HepG2 (cell line): Measurements from ENCODE around the gene SPHK1. TPM values are rescaled to one million over a fixed set of nuclear protein-coding genes. Genes with fewer than 3 reads are reported as not detected.

Experiments
- ARID3A ChIP-seq: IDR thresholded peaks from 2 replicates; pipeline ENCODE4 v1.6.1; 2012; ENCODE audit warnings: low read depth, low read length, improper control_type of control experiment
- ESRRA ChIP-seq: sonication (generic); formaldehyde crosslinking; IDR thresholded peaks from 2 replicates; pipeline ENCODE4 v1.5.1; 2020; ENCODE audit warnings: mild to moderate bottlenecking, low read depth, missing genetic modification reagents
- FOXO1 ChIP-seq: sonication (generic); formaldehyde crosslinking; IDR thresholded peaks from 2 replicates; pipeline ENCODE4 v1.4.0; 2020; ENCODE audit warnings: missing genetic modification reagents
- HMGA1 ChIP-seq: sonication (generic); formaldehyde crosslinking; conservative IDR thresholded peaks from 2 replicates; pipeline ENCODE4 v1.4.0; 2020; ENCODE audit warnings: missing genetic modification reagents
- KDM2A ChIP-seq: sonication (generic); formaldehyde crosslinking; IDR thresholded peaks from 2 replicates; pipeline ENCODE4 v1.4.0; 2020; ENCODE audit warnings: low read depth, missing genetic modification reagents, borderline replicate concordance
- KDM5A ChIP-seq: fragments of 200-600 bp; sonication (generic); IDR thresholded peaks from 2 replicates; pipeline ENCODE4 v1.7.0; 2018; ENCODE audit warnings: antibody characterized with exemption, mild to moderate bottlenecking, low read length, borderline replicate concordance
- KLF13 ChIP-seq: sonication (generic); formaldehyde crosslinking; IDR thresholded peaks from 2 replicates; pipeline ENCODE4 v1.4.0; 2020; ENCODE audit warnings: mild to moderate bottlenecking, missing genetic modification reagents
- KLF6 ChIP-seq: IDR thresholded peaks from 2 replicates; pipeline ENCODE4 v1.8.0; 2016; ENCODE audit warnings: missing biosample characterization, missing genetic modification reagents
- KMT2B ChIP-seq: IDR thresholded peaks from 2 replicates; pipeline ENCODE4 v1.6.1; 2016; ENCODE audit warnings: missing genetic modification reagents, missing compliant biosample characterization
- LBX2 ChIP-seq: sonication (generic); formaldehyde crosslinking; IDR thresholded peaks from 2 replicates; pipeline ENCODE4 v1.5.0; 2020; ENCODE audit warnings: missing genetic modification reagents, mild to moderate bottlenecking, borderline replicate concordance
- NCOA1 ChIP-seq: sonication (generic); formaldehyde crosslinking; IDR thresholded peaks from 2 replicates; pipeline ENCODE4 v1.9.0; 2021; ENCODE audit warnings: missing genetic modification reagents
- PHB2 ChIP-seq: fragments of 450-650 bp; IDR thresholded peaks from 2 replicates; pipeline ENCODE4 v1.6.1; 2018; ENCODE audit not compliant: partially characterized antibody
- RORA ChIP-seq: sonication (generic); formaldehyde crosslinking; IDR thresholded peaks from 2 replicates; pipeline ENCODE4 v1.5.0; 2020; ENCODE audit warnings: mild to moderate bottlenecking, missing genetic modification reagents, moderate library complexity
- SCMH1 ChIP-seq: sonication (generic); formaldehyde crosslinking; IDR thresholded peaks from 2 replicates; pipeline ENCODE4 v1.9.0; 2021; ENCODE audit warnings: missing genetic modification reagents, mild to moderate bottlenecking, borderline replicate concordance
- SIX4 ChIP-seq: sonication (generic); formaldehyde crosslinking; IDR thresholded peaks from 2 replicates; pipeline ENCODE4 v1.4.0; 2020; ENCODE audit warnings: missing genetic modification reagents
- SMAD1 ChIP-seq: sonication (generic); formaldehyde crosslinking; IDR thresholded peaks from 2 replicates; pipeline ENCODE4 v1.4.0; 2020; ENCODE audit warnings: missing genetic modification reagents, low read depth, mild to moderate bottlenecking, borderline replicate concordance
- SNRNP70 ChIP-seq: fragments of 200-400 bp; formaldehyde crosslinking; IDR thresholded peaks from 2 replicates; pipeline ENCODE4 v1.6.1; 2017; ENCODE audit warnings: mild to moderate bottlenecking, low read depth, low read length, moderate library complexity
- TSC22D2 ChIP-seq: sonication (generic); formaldehyde crosslinking; IDR thresholded peaks from 2 replicates; pipeline ENCODE4 v1.5.1; 2020; ENCODE audit warnings: missing genetic modification reagents, mild to moderate bottlenecking, borderline replicate concordance
- ZIK1 ChIP-seq: sonication (generic); formaldehyde crosslinking; IDR thresholded peaks from 2 replicates; pipeline ENCODE4 v1.5.0; 2020; ENCODE audit warnings: mild to moderate bottlenecking, low read depth, missing genetic modification reagents, borderline replicate concordance
- ZNF557 ChIP-seq: sonication (generic); formaldehyde crosslinking; IDR thresholded peaks from 2 replicates; pipeline ENCODE4 v1.4.0; 2020; ENCODE audit warnings: missing genetic modification reagents
- ZSCAN22 ChIP-seq: sonication (generic); formaldehyde crosslinking; IDR thresholded peaks from 2 replicates; pipeline ENCODE4 v1.4.0; 2020; ENCODE audit warnings: mild to moderate bottlenecking, missing genetic modification reagents
- polyA plus RNA-seq, 8 experiments: library from polyadenylated mRNA; depleted of rRNA in 3 of 8; stranded (reverse) in 7 of 8; unstranded in 1 of 8; fragments of >200 nt; fragmentation: Illumina TruSeq in 4 of 8; extraction: Trizol in 4 of 8; gene quantifications; 2 replicates each; pipeline versions ENCODE4 v1.2.1 to v1.2.3, GENCODE V29; 2011 to 2016; ENCODE audit warnings: low read depth in 4 of 8, missing spikeins in 1 of 8, mixed read lengths in 1 of 8; ENCODE audit not compliant: insufficient read depth in 1 of 8
- total RNA-seq, 5 experiments: library from RNA; depleted of rRNA; stranded (reverse); fragments of >200 nt; fragmentation: Illumina TruSeq; extraction: Trizol; gene quantifications; 2 replicates each; pipeline ENCODE4 v1.2.3, GENCODE V29; 2016; ENCODE audit warnings: low read depth in 1 of 5
- TF ChIP-seq, protein P1 (sequence below): sonication (generic); formaldehyde crosslinking; IDR thresholded peaks from 2 replicates; pipeline ENCODE4 v1.4.0; 2020; ENCODE audit warnings: mild to moderate bottlenecking, missing genetic modification reagents
- TF ChIP-seq, protein P2 (sequence below): sonication (generic); formaldehyde crosslinking; IDR thresholded peaks from 2 replicates; pipeline ENCODE4 v1.9.0; 2022; ENCODE audit warnings: missing genetic modification reagents, mild to moderate bottlenecking, borderline replicate concordance

SPHK1 gene
- total and polyA plus RNA-seq, 2 of the 13 experiments (the other 11 are each of a cell fraction or from before 2014, with no cell fraction given), result 129 to 160 TPM

DNA sequence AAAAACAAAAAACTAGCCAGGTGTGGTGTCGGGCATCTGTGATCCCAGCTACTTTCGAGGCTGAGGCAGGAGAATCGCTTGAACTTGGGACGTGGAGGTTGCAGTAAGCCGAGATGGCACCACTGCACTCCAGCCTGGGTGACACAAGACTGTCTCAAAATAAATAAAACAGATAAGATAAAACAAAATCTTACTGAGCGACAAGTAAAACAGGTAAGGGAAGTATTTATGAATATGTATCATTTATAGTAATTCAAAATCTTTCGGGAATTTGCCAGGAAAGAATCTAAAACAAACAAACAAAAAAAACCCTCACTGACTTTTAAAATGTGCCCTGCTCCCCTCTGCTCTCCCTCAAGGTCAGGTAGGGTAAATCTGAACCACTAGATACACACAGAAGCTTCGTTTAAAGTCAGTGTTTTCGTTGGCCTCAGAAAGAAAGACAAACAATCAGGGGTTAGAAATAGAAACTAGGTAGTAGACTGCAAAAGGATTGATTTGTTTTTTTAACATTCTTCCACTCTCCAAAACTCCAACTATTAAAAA lies 32.8 kb upstream of the SPHK1 start (continued):
- TF ChIP-seq ZNF557 (CRISPR knock-in tag) (peak; percentile 48; the same call in 1 of the 2 replicates), KLF6 (CRISPR knock-in tag) (no peak; the same call in 1 of the 2 replicates), KLF13 (CRISPR knock-in tag) (no peak), LBX2 (CRISPR knock-in tag) (no peak), HMGA1 (CRISPR knock-in tag) (no peak), PHB2 (no peak), SMAD1 (CRISPR knock-in tag) (no peak), KDM2A (CRISPR knock-in tag) (0 out of 2 replicates have a peak, but pooled peaks have one; percentile 45), ARID3A (no peak), ESRRA (peak; percentile 55; the same call in 1 of the 2 replicates), RORA (no peak), KMT2B (CRISPR knock-in tag) (no peak), SCMH1 (CRISPR knock-in tag) (no peak), TSC22D2 (no peak), FOXO1 (peak; percentile 77; the same call in 1 of the 2 replicates), ZSCAN22 (no peak), ZIK1 (no peak), SNRNP70 (no peak), SIX4 (CRISPR knock-in tag) (no peak), KDM5A (no peak), NCOA1 (CRISPR knock-in tag) (no peak)
- TF ChIP-seq, protein P1, sequence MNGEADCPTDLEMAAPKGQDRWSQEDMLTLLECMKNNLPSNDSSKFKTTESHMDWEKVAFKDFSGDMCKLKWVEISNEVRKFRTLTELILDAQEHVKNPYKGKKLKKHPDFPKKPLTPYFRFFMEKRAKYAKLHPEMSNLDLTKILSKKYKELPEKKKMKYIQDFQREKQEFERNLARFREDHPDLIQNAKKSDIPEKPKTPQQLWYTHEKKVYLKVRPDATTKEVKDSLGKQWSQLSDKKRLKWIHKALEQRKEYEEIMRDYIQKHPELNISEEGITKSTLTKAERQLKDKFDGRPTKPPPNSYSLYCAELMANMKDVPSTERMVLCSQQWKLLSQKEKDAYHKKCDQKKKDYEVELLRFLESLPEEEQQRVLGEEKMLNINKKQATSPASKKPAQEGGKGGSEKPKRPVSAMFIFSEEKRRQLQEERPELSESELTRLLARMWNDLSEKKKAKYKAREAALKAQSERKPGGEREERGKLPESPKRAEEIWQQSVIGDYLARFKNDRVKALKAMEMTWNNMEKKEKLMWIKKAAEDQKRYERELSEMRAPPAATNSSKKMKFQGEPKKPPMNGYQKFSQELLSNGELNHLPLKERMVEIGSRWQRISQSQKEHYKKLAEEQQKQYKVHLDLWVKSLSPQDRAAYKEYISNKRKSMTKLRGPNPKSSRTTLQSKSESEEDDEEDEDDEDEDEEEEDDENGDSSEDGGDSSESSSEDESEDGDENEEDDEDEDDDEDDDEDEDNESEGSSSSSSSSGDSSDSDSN, result no peak
- TF ChIP-seq, protein P2, sequence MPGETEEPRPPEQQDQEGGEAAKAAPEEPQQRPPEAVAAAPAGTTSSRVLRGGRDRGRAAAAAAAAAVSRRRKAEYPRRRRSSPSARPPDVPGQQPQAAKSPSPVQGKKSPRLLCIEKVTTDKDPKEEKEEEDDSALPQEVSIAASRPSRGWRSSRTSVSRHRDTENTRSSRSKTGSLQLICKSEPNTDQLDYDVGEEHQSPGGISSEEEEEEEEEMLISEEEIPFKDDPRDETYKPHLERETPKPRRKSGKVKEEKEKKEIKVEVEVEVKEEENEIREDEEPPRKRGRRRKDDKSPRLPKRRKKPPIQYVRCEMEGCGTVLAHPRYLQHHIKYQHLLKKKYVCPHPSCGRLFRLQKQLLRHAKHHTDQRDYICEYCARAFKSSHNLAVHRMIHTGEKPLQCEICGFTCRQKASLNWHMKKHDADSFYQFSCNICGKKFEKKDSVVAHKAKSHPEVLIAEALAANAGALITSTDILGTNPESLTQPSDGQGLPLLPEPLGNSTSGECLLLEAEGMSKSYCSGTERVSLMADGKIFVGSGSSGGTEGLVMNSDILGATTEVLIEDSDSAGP (CRISPR knock-in tag), result no peak
